ENCODE data around the gene DUSP5. TPM values are rescaled to one million over a fixed set of nuclear protein-coding genes. Genes with fewer than 3 reads are reported as not detected.

The DUSP5 gene
- total and polyA plus RNA-seq, 2 of the 4 experiments (the other 2 are of a cell fraction): 42.1 to 48.1 TPM

- H3K79me1 ChIP-seq (ENCODE audit: low read depth in 1 of 2, low read length in 2 of 2): peaks cover 13 to 57% of the 10 kb centered on the region in 2 experiments; a peak in 3 of 4 replicates
- peak overlapping the region; percentile 95 for H2AK9ac ChIP-seq (replicated peaks; ENCODE audit: low read depth, low read length, poor library complexity)
- peaks cover 12% of the 10 kb centered on the region for H3K4me1 ChIP-seq (ENCODE audit: control insufficient read depth, insufficient read depth, low read length)
- peak overlapping the region; percentile 30 for H4K5ac ChIP-seq (ENCODE audit: low read depth, low read length)
- peak overlapping the region; percentile 88 for H3K56ac ChIP-seq (ENCODE audit: extremely low read depth, insufficient read depth, low read length)
- H2BK15ac ChIP-seq (ENCODE audit: low read depth, low read length): peak overlapping the region; percentile 69; the same call in 2 of the 3 replicates
- peak overlapping the region; percentile 79 for H2AK5ac ChIP-seq (ENCODE audit: low read depth, low read length)
- H2BK20ac ChIP-seq (ENCODE audit: low read depth, low read length): peak overlapping the region; percentile 38
- H2BK5ac ChIP-seq (ENCODE audit: low read depth, low read length, poor library complexity, severe bottlenecking): peak overlapping the region; percentile 71
- CTCF ChIA-PET: no interaction called here
- DNase-seq: peak; percentile 93
- no peaks in the 10 kb centered on the region for H3K27me3 ChIP-seq (ENCODE audit: control insufficient read depth, insufficient read depth, low read length)
- peak overlapping the region; percentile 75 for H2BK120ac ChIP-seq (ENCODE audit: low read depth, low read length)
- BruUV-seq (replicated peaks): no TSS peak
- ATAC-seq (ENCODE audit: low read depth): peak; percentile 35
- intact Hi-C loops (cut with micrococcal nuclease): loop anchor here (2.0 kb wide), 1 partner anchor 85 kb away; no protein-coding TSS in a partner anchor
- in situ Hi-C loops (cut with MboI; ENCODE audit: low sequenced_read_pairs): no loop called here
- H3K9me1 ChIP-seq (ENCODE audit: insufficient read depth, low read length): peaks cover 15% of the 10 kb centered on the region
- H4K91ac ChIP-seq (ENCODE audit: insufficient read depth, low read depth, low read length): peak overlapping the region; percentile 75
- peak overlapping the region; percentile 84 for H3K4ac ChIP-seq (ENCODE audit: low read depth, low read length)
- H4K8ac ChIP-seq (ENCODE audit: low read depth in 2 of 2, low read length in 2 of 2): peak overlapping the region; percentile 6 to 62; a peak in 3 of 4 replicates
- dilution Hi-C loops (cut with HindIII; ENCODE audit: low sequenced_read_pairs, unreplicated experiment): no loop called here
- H3K4me3 ChIP-seq (ENCODE audit: insufficient read depth, low read depth, low read length): peak overlapping the region; percentile 90
- peak overlapping the region; percentile 74 for H3K18ac ChIP-seq (ENCODE audit: low read depth, low read length)
- H3K4me2 ChIP-seq (ENCODE audit: low read depth, low read length): peak overlapping the region; percentile 97
- H3K36me3 ChIP-seq (ENCODE audit: control insufficient read depth, insufficient read depth, low read length): no peaks in the 10 kb centered on the region
- peak overlapping the region; percentile 92 for H3K14ac ChIP-seq (replicated peaks; ENCODE audit: low read depth, low read length)
- peak overlapping the region; percentile 93 for H3K9ac ChIP-seq (ENCODE audit: low read depth, low read length)
- H4K20me1 ChIP-seq (ENCODE audit: insufficient read depth, low read length): peaks cover 36% of the 10 kb centered on the region
- peak overlapping the region; percentile 95 for H3K23ac ChIP-seq (ENCODE audit: low read depth, low read length)
- POLR2A ChIA-PET (ENCODE audit: unreplicated experiment): no interaction called here
- WGBS, 2 experiments (ENCODE audit: extremely low coverage in 2 of 2, insufficient read length in 1 of 2): 73% methylated on average over 8 of the region's 25 CpGs; no CpG with 5 or more reads in 1 of the 2 experiments
- no peaks in the 10 kb centered on the region for H3K9me3 ChIP-seq (ENCODE audit: control insufficient read depth, insufficient read depth, low read length)
- peak overlapping the region; percentile 86 for H3K27ac ChIP-seq (ENCODE audit: insufficient read depth, low read length)
- H2AFZ ChIP-seq (replicated peaks; ENCODE audit: low read length, poor library complexity): peak overlapping the region; percentile 84
- TF ChIP-seq MAZ (IDR thresholded peaks at IDR 0.05; ENCODE audit: borderline replicate concordance, low read depth, low read length) (peak; percentile 71; the same call in 1 of the 2 replicates), MXI1 (IDR thresholded peaks at IDR 0.05; ENCODE audit: borderline replicate concordance, low read depth, low read length) (peak; percentile 91), NFE2L2 (IDR thresholded peaks at IDR 0.05; ENCODE audit: low read depth, low read length) (no peak), RFX5 (IDR thresholded peaks at IDR 0.05; ENCODE audit: low read depth, low read length) (no peak), FOS (IDR thresholded peaks at IDR 0.05; ENCODE audit: low read depth, low read length) (no peak; the same call in none of the 2 replicates), POLR2A (IDR thresholded peaks at IDR 0.05; ENCODE audit: low read depth, low read length) (peak; percentile 91; the same call in 1 of the 2 replicates), RCOR1 (IDR thresholded peaks at IDR 0.05; ENCODE audit: insufficient replicate concordance, low read length) (no peak), SMC3 (IDR thresholded peaks at IDR 0.05; ENCODE audit: low read depth, low read length) (peak; percentile 29), RAD21 (IDR thresholded peaks at IDR 0.05; ENCODE audit: low read length) (no peak; the same call in 1 of the 2 replicates), BHLHE40 (IDR thresholded peaks at IDR 0.05; ENCODE audit: low read depth, low read length) (peak; percentile 72), MAFK (IDR thresholded peaks at IDR 0.05; ENCODE audit: low read depth, low read length) (no peak), CEBPB (IDR thresholded peaks at IDR 0.05; ENCODE audit: low read depth, low read length) (no peak)
- TF ChIP-seq, protein P1, sequence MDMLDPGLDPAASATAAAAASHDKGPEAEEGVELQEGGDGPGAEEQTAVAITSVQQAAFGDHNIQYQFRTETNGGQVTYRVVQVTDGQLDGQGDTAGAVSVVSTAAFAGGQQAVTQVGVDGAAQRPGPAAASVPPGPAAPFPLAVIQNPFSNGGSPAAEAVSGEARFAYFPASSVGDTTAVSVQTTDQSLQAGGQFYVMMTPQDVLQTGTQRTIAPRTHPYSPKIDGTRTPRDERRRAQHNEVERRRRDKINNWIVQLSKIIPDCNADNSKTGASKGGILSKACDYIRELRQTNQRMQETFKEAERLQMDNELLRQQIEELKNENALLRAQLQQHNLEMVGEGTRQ (IDR thresholded peaks at IDR 0.05; ENCODE audit: low read depth, low read length): peak; percentile 89
- TF ChIP-seq, protein P2, sequence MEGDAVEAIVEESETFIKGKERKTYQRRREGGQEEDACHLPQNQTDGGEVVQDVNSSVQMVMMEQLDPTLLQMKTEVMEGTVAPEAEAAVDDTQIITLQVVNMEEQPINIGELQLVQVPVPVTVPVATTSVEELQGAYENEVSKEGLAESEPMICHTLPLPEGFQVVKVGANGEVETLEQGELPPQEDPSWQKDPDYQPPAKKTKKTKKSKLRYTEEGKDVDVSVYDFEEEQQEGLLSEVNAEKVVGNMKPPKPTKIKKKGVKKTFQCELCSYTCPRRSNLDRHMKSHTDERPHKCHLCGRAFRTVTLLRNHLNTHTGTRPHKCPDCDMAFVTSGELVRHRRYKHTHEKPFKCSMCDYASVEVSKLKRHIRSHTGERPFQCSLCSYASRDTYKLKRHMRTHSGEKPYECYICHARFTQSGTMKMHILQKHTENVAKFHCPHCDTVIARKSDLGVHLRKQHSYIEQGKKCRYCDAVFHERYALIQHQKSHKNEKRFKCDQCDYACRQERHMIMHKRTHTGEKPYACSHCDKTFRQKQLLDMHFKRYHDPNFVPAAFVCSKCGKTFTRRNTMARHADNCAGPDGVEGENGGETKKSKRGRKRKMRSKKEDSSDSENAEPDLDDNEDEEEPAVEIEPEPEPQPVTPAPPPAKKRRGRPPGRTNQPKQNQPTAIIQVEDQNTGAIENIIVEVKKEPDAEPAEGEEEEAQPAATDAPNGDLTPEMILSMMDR (conservative IDR thresholded peaks at IDR 0.05; ENCODE audit: low read depth, low read length): no peak
These were observed 1.8 kb upstream of the DUSP5 start for GRCh38 chr10:110495731-110496552.
